ENCODE data around the gene UBL5.

UBL5 gene

DNA sequence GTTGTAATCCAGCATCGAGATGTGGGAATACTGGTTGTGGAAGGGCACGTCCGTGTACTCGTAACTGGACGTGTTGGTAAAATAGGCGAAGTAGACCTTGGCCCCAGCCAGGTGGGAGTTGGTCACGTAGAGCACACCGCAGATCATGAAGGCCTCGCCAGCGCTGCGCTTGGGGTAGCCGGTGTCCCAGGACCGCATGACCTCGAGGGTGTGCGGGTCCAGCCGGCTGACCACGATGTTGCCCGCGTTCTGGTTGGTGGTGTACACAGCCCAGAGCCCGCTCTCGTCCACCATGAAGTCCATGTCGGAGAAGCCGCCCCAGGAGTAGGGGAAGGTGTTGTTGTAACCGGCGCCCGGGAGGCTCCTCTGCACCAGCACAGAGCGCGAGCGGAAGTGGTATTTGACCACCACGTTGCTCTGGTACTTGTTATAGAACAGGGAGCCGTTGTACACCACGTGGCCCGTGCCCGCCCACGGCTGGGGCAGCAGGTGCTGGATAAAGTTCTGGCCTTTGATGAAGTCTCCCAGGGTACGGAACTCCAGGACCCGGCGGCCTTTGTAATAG lies 26.6 kb downstream of the UBL5 start:
- Histone ChIP-seq H3K36me3 (ENCODE audit: control insufficient read depth in 1 of 2, insufficient read depth in 2 of 2, low read depth in 1 of 2, low read length in 2 of 2) (peaks cover 23 to 37% of the 10 kb centered on the region in 2 experiments), H3K27me3 (ENCODE audit: control insufficient read depth in 1 of 2, insufficient read depth in 1 of 2, low read length in 2 of 2) (no peaks in the 10 kb centered on the region)
- 98% methylated on average over 38 of the region's 38 CpGs for WGBS

DNA sequence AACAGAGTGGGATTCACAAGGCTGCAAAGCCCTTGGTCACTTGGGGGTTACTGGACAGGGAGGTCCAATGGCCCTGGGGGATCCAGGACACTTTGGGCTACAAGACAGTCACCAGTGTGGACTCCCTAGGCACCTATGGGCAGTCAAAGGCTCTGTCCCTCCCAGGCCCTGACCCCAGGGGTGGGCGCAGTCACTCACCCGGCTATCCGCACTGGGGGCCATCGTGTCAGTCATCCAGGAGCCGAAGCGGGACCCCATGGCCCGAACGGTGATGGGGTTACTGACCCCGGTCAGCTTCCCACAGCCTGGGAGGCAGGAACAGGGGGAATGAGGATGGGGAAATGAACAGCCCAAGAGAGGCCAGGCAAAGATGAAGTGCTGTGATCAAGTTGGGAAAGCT lies 28.9 kb downstream of the UBL5 start:
- WGBS = 97% methylated on average over 9 of the region's 9 CpGs
- H2BK5ac ChIP-seq (ENCODE audit: low read depth, low read length, poor library complexity, severe bottlenecking) = no peak overlapping the region

More for the DNA sequence above, 26.6 kb downstream of the UBL5 start:
- no peak overlapping the region for H4K91ac ChIP-seq (ENCODE audit: low read length)
- H2AFZ ChIP-seq (ENCODE audit: low read depth, low read length) = no peak overlapping the region
- no peak overlapping the region for H2BK15ac ChIP-seq (ENCODE audit: low read depth, poor library complexity, severe bottlenecking)
- H3K79me1 ChIP-seq (replicated peaks; ENCODE audit: low read length, poor library complexity, severe bottlenecking) = peaks cover 12% of the 10 kb centered on the region
- H3K4me2 ChIP-seq (ENCODE audit: low read length, poor library complexity, severe bottlenecking) = no peak overlapping the region
- H3K9ac ChIP-seq (ENCODE audit: low read length) = no peak overlapping the region
- no peak for DNase-seq
- H3K4me1 ChIP-seq (ENCODE audit: control insufficient read depth, insufficient read depth, low read depth, low read length) = peaks cover 4% of the 10 kb centered on the region
- no peak overlapping the region for H4K8ac ChIP-seq (ENCODE audit: low read length)
- no peak overlapping the region for H3K27ac ChIP-seq (ENCODE audit: low read length, poor library complexity, severe bottlenecking)
- H2BK5ac ChIP-seq (ENCODE audit: low read depth, low read length, poor library complexity, severe bottlenecking) = no peak overlapping the region
- H3K18ac ChIP-seq (ENCODE audit: low read depth in 1 of 2, low read length in 2 of 2) = no peak overlapping the region
- H2AK5ac ChIP-seq (ENCODE audit: low read length, severe bottlenecking) = no peak overlapping the region
- H2BK12ac ChIP-seq (ENCODE audit: low read length in 2 of 2) = no peak overlapping the region
- peak overlapping the region in 1 of 2 experiments; percentile 48 for H3K23ac ChIP-seq (ENCODE audit: low read length in 2 of 2)
- H3K4me3 ChIP-seq (ENCODE audit: insufficient read depth in 1 of 2, low read depth in 1 of 2, low read length in 2 of 2) = no peak overlapping the region
- H3K9me3 ChIP-seq (ENCODE audit: control insufficient read depth, low read length) = no peaks in the 10 kb centered on the region
- no peak overlapping the region for H3K14ac ChIP-seq (ENCODE audit: low read length in 2 of 2)
- H2BK120ac ChIP-seq (ENCODE audit: low read depth, low read length) = no peak overlapping the region
- H3K4ac ChIP-seq (ENCODE audit: low read depth in 1 of 2, low read length in 2 of 2) = no peak overlapping the region

DNA sequence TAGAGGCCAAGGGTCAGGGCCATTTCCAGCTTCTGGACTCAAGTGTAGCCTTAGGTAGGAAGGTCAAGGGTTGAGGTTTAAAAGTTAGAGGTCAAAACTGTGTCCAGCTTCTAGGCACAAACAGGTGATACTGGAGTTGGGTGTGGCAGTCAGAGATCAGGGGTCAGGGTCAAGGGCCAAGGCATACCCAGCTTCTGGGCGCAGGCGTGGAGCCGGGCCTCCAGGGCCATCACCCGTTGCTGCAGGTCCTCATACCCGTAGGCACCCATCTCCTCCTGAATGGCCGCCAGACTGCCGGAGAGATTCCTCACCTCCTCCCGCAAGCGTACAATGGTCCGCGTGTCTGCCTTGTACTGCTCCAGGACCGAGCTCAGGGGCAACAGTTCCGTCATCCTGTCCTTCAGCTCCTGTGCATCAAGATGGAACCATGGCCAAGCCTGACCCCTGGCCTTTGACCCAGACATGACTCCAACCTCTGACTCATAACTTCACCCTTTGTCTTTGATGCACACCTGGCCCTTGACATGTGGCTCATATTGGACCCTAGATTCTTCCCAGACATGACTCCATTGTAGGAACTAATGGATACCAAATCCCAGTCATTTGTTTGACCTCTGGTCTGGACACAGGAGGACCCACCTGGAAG lies 29.5 kb downstream of the UBL5 start:
- Histone ChIP-seq H2BK5ac (ENCODE audit: low read depth, low read length, poor library complexity, severe bottlenecking) (no peak overlapping the region), H3K36me3 (ENCODE audit: control insufficient read depth in 1 of 2, insufficient read depth in 2 of 2, low read depth in 1 of 2, low read length in 2 of 2) (peaks cover 12 to 19% of the 10 kb centered on the region in 2 experiments), H4K8ac (ENCODE audit: low read length) (no peak overlapping the region), H3K4me2 (ENCODE audit: low read length, poor library complexity, severe bottlenecking) (no peak overlapping the region), H3K14ac (ENCODE audit: low read length in 2 of 2) (no peak overlapping the region), H3K18ac (ENCODE audit: low read depth in 1 of 2, low read length in 2 of 2) (no peak overlapping the region), H3K4me3 (ENCODE audit: insufficient read depth in 1 of 2, low read depth in 1 of 2, low read length in 2 of 2) (no peak overlapping the region), H2BK12ac (ENCODE audit: low read length in 2 of 2) (no peak overlapping the region), H3K4ac (ENCODE audit: low read depth in 1 of 2, low read length in 2 of 2) (no peak overlapping the region), H3K23ac (ENCODE audit: low read length in 2 of 2) (no peak overlapping the region), H3K9me3 (ENCODE audit: control insufficient read depth, low read length) (no peaks in the 10 kb centered on the region), H2BK15ac (ENCODE audit: low read depth, poor library complexity, severe bottlenecking) (no peak overlapping the region), H3K27ac (ENCODE audit: low read length, poor library complexity, severe bottlenecking) (no peak overlapping the region), H3K79me1 (replicated peaks; ENCODE audit: low read length, poor library complexity, severe bottlenecking) (no peaks in the 10 kb centered on the region), H2BK120ac (ENCODE audit: low read depth, low read length) (no peak overlapping the region), H2AK5ac (ENCODE audit: low read length, severe bottlenecking) (no peak overlapping the region), H3K27me3 (ENCODE audit: control insufficient read depth in 1 of 2, insufficient read depth in 1 of 2, low read length in 2 of 2) (no peaks in the 10 kb centered on the region), H3K4me1 (ENCODE audit: control insufficient read depth, insufficient read depth, low read depth, low read length) (peaks cover 4% of the 10 kb centered on the region), H4K91ac (ENCODE audit: low read length) (no peak overlapping the region), H2AFZ (ENCODE audit: low read depth, low read length) (no peak overlapping the region), H3K9ac (ENCODE audit: low read length) (no peak overlapping the region)
- 96% methylated on average over 13 of the region's 13 CpGs for WGBS
- DNase-seq = no peak

More for the DNA sequence above, 28.9 kb downstream of the UBL5 start:
- peaks cover 12 to 23% of the 10 kb centered on the region in 2 experiments for H3K36me3 ChIP-seq (ENCODE audit: control insufficient read depth in 1 of 2, insufficient read depth in 2 of 2, low read depth in 1 of 2, low read length in 2 of 2)
- no peak overlapping the region for H2AFZ ChIP-seq (ENCODE audit: low read depth, low read length)
- H2AK5ac ChIP-seq (ENCODE audit: low read length, severe bottlenecking) = no peak overlapping the region
- no peaks in the 10 kb centered on the region for H3K27me3 ChIP-seq (ENCODE audit: control insufficient read depth in 1 of 2, insufficient read depth in 1 of 2, low read length in 2 of 2)
- H2BK120ac ChIP-seq (ENCODE audit: low read depth, low read length) = no peak overlapping the region
- H4K8ac ChIP-seq (ENCODE audit: low read length) = no peak overlapping the region
- peaks cover 4% of the 10 kb centered on the region for H3K4me1 ChIP-seq (ENCODE audit: control insufficient read depth, insufficient read depth, low read depth, low read length)
- no peak overlapping the region for H2BK12ac ChIP-seq (ENCODE audit: low read length in 2 of 2)
- H3K23ac ChIP-seq (ENCODE audit: low read length in 2 of 2) = no peak overlapping the region
- no peak overlapping the region for H3K4me2 ChIP-seq (ENCODE audit: low read length, poor library complexity, severe bottlenecking)
- H3K79me1 ChIP-seq (replicated peaks; ENCODE audit: low read length, poor library complexity, severe bottlenecking) = peaks cover 3% of the 10 kb centered on the region
- no peak overlapping the region for H3K9ac ChIP-seq (ENCODE audit: low read length)
- H3K4ac ChIP-seq (ENCODE audit: low read depth in 1 of 2, low read length in 2 of 2) = no peak overlapping the region
- DNase-seq = no peak
- no peak overlapping the region for H3K4me3 ChIP-seq (ENCODE audit: insufficient read depth in 1 of 2, low read depth in 1 of 2, low read length in 2 of 2)
- H3K27ac ChIP-seq (ENCODE audit: low read length, poor library complexity, severe bottlenecking) = no peak overlapping the region
- no peaks in the 10 kb centered on the region for H3K9me3 ChIP-seq (ENCODE audit: control insufficient read depth, low read length)
- no peak overlapping the region for H2BK15ac ChIP-seq (ENCODE audit: low read depth, poor library complexity, severe bottlenecking)
- no peak overlapping the region for H4K91ac ChIP-seq (ENCODE audit: low read length)
- H3K14ac ChIP-seq (ENCODE audit: low read length in 2 of 2) = no peak overlapping the region
- no peak overlapping the region for H3K18ac ChIP-seq (ENCODE audit: low read depth in 1 of 2, low read length in 2 of 2)

DNA sequence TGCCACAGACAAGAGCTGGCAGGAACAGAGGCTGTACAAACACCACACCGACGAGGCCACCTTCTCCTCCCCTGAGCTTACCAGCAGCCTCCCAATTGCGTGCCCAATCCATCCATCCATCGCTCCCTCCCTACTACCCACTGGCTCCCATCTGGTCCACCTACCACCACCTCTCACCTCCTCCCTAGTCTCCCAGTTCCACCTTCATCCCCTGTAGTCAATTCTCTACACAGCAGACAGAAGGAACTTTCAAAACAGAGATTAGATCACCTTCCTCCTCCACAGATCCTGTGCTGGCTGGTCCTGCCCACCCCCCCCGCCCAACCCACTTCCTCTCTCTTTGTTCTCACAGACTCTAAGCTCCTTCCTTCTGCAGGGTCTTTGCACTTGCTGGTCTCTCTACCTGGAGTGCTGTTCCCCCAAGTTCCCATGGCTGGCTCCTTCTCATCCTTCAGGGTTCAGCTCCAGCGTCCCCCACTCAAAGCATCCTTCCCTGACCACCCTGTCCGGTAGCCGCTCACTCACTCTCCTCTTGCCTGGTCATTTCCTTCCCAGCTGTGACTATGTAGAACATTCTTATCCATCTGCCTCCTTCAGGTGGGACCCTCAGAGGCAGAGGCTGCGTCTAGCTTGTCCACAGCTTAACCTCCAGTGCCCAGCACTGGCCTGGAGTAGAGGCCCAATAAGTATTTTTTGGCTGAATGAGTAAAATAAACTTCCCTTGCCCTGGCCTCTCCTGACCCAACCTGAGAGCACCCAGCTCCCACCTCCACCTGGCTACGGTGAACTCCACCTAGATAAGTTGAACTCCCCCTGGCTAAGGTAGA lies 30.4 kb downstream of the UBL5 start:
- peaks cover 12 to 19% of the 10 kb centered on the region in 2 experiments for H3K36me3 ChIP-seq (ENCODE audit: control insufficient read depth in 1 of 2, insufficient read depth in 2 of 2, low read depth in 1 of 2, low read length in 2 of 2)
- WGBS = 89% methylated on average over 10 of the region's 10 CpGs
- H3K9ac ChIP-seq (ENCODE audit: low read length) = no peak overlapping the region
- no peak overlapping the region for H3K18ac ChIP-seq (ENCODE audit: low read depth in 1 of 2, low read length in 2 of 2)
- H3K14ac ChIP-seq (ENCODE audit: low read length in 2 of 2) = no peak overlapping the region
- no peak overlapping the region for H4K8ac ChIP-seq (ENCODE audit: low read length)
- no peak overlapping the region for H2AK5ac ChIP-seq (ENCODE audit: low read length, severe bottlenecking)
- H2AFZ ChIP-seq (ENCODE audit: low read depth, low read length) = no peak overlapping the region
- no peak overlapping the region for H2BK120ac ChIP-seq (ENCODE audit: low read depth, low read length)
- H2BK12ac ChIP-seq (ENCODE audit: low read length in 2 of 2) = no peak overlapping the region
- peak overlapping the region in 1 of 2 experiments; percentile 1 for H3K4me3 ChIP-seq (ENCODE audit: insufficient read depth in 1 of 2, low read depth in 1 of 2, low read length in 2 of 2)
- no peak overlapping the region for H3K4me2 ChIP-seq (ENCODE audit: low read length, poor library complexity, severe bottlenecking)
- no peak overlapping the region for H3K4ac ChIP-seq (ENCODE audit: low read depth in 1 of 2, low read length in 2 of 2)
- H3K27me3 ChIP-seq (ENCODE audit: control insufficient read depth in 1 of 2, insufficient read depth in 1 of 2, low read length in 2 of 2) = no peaks in the 10 kb centered on the region
- H2BK5ac ChIP-seq (ENCODE audit: low read depth, low read length, poor library complexity, severe bottlenecking) = no peak overlapping the region
- H3K27ac ChIP-seq (ENCODE audit: low read length, poor library complexity, severe bottlenecking) = no peak overlapping the region
- H3K4me1 ChIP-seq (ENCODE audit: control insufficient read depth, insufficient read depth, low read depth, low read length) = peaks cover 2% of the 10 kb centered on the region
- H3K9me3 ChIP-seq (ENCODE audit: control insufficient read depth, low read length) = no peaks in the 10 kb centered on the region
- no peak overlapping the region for H2BK15ac ChIP-seq (ENCODE audit: low read depth, poor library complexity, severe bottlenecking)
- no peak overlapping the region for H3K23ac ChIP-seq (ENCODE audit: low read length in 2 of 2)
- no peaks in the 10 kb centered on the region for H3K79me1 ChIP-seq (replicated peaks; ENCODE audit: low read length, poor library complexity, severe bottlenecking)
- DNase-seq = no peak
- H4K91ac ChIP-seq (ENCODE audit: low read length) = no peak overlapping the region
